HG02678 (cell line): Measurements from ENCODE around the gene CHST7.

Experiments used
- ATAC-seq: cut with Tn5 transposase; IDR thresholded peaks from one replicate; pipeline ENCODE4 v1.9.1; 2021; ENCODE audit warnings: mild to moderate bottlenecking, moderate library complexity; ENCODE audit not compliant: unreplicated experiment

Gene CHST7

GRCh38 chrX:46643636-46644035 is 70.1 kb downstream of the CHST7 start:
- ATAC-seq = no peak

- no peak for ATAC-seq
Observed at GRCh38 chrX:46645614-46646013, 72.0 kb downstream of the CHST7 start.

- ATAC-seq = no peak
Observed at GRCh38 chrX:46647251-46647650, 73.7 kb downstream of the CHST7 start.
